ENCODE results near the gene RIPOR2. TPM values are rescaled to one million over a fixed set of nuclear protein-coding genes. Genes with fewer than 3 reads are reported as not detected.

RIPOR2 gene
- total and polyA plus RNA-seq, 2 experiments from 2014 or later, result 3.2 to 3.3 TPM

DNA sequence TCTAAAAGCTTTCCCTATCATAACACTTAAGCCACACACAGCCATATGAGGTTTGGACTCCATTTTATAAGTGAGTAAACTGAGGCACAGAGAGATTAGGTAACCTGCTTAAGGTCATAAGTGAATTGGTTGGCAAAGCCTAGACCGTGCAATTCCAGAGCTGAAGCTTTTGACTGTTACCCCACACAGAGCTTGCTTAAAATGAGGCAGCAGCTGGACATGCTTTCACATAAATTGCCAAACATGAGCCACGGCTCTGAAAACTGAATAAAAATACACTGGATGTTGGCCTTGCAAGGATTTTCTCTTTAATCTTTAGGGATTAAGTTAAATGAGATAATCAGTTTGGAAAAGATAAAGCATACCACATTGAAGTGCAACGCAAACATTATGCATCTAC is 2.5 kb downstream of the RIPOR2 start:
- no peak overlapping the region for H3K27ac ChIP-seq

GRCh38 chr6:24932832-24933231 is 2.9 kb downstream of the RIPOR2 start:
- Histone ChIP-seq H3K36me3 (ENCODE audit: low read depth) (no peaks in the 10 kb centered on the region), H3K4me2 (ENCODE audit: unreplicated experiment) (no peak overlapping the region), H4K20me1 (ENCODE audit: insufficient read depth) (no peaks in the 10 kb centered on the region), H3K9me3 (ENCODE audit: low read depth) (no peaks in the 10 kb centered on the region), H3K9me2 (ENCODE audit: insufficient read depth) (no peaks in the 10 kb centered on the region), H3K4me3 (no peak overlapping the region), H3K79me2 (ENCODE audit: insufficient read depth) (no peaks in the 10 kb centered on the region), H3F3A (ENCODE audit: insufficient read depth) (peaks cover 9% of the 10 kb centered on the region), H3K4me1 (ENCODE audit: insufficient read depth) (peaks cover 34% of the 10 kb centered on the region), H2AFZ (no peak overlapping the region), H3K9ac (no peak overlapping the region), H3K27ac (no peak overlapping the region), H3K27me3 (replicated peaks; ENCODE audit: insufficient read depth) (no peaks in the 10 kb centered on the region)
- in situ Hi-C loops (cut with MboI), result no loop called here
- TF ChIP-seq EZH2phosphoT487 (IDR thresholded peaks at IDR 0.05; ENCODE audit: insufficient read depth, low read depth) (no peak), EZH2 (IDR thresholded peaks at IDR 0.05; ENCODE audit: insufficient read depth, poor library complexity, severe bottlenecking) (no peak)
- 64 to 66% methylated on average over 3 of the region's 3 CpGs for WGBS, 2 experiments (ENCODE audit: low coverage in 1 of 2, low lambda C conversion rate in 2 of 2, missing lambda C conversion rate in 2 of 2)
- DNase-seq, result no peak

More for the DNA sequence above, 2.5 kb downstream of the RIPOR2 start:
- Histone ChIP-seq H4K20me1 (ENCODE audit: insufficient read depth) (no peaks in the 10 kb centered on the region), H3K4me3 (no peak overlapping the region), H3K9me3 (ENCODE audit: low read depth) (no peaks in the 10 kb centered on the region), H3K9me2 (ENCODE audit: insufficient read depth) (no peaks in the 10 kb centered on the region), H3K4me1 (ENCODE audit: insufficient read depth) (peaks cover 29% of the 10 kb centered on the region), H3K9ac (no peak overlapping the region), H3K27me3 (replicated peaks; ENCODE audit: insufficient read depth) (no peaks in the 10 kb centered on the region), H3K36me3 (ENCODE audit: low read depth) (no peaks in the 10 kb centered on the region), H3F3A (ENCODE audit: insufficient read depth) (peaks cover 9% of the 10 kb centered on the region), H3K4me2 (ENCODE audit: unreplicated experiment) (no peak overlapping the region), H3K79me2 (ENCODE audit: insufficient read depth) (no peaks in the 10 kb centered on the region), H2AFZ (no peak overlapping the region)
- in situ Hi-C loops (cut with MboI), result no loop called here
- TF ChIP-seq EZH2phosphoT487 (IDR thresholded peaks at IDR 0.05; ENCODE audit: insufficient read depth, low read depth) (no peak), EZH2 (IDR thresholded peaks at IDR 0.05; ENCODE audit: insufficient read depth, poor library complexity, severe bottlenecking) (no peak)
- DNase-seq, result no peak
- 61% methylated on average over 3 of the region's 3 CpGs for WGBS, 2 experiments (ENCODE audit: low coverage in 1 of 2, low lambda C conversion rate in 2 of 2, missing lambda C conversion rate in 2 of 2)

GRCh38 chr6:24931718-24932691 is 3.8 kb downstream of the RIPOR2 start:
- Histone ChIP-seq H3K9me2 (ENCODE audit: insufficient read depth) (no peaks in the 10 kb centered on the region), H3K4me2 (ENCODE audit: unreplicated experiment) (peak overlapping the region; percentile 14), H3K27me3 (replicated peaks; ENCODE audit: insufficient read depth) (no peaks in the 10 kb centered on the region), H3K4me3 (no peak overlapping the region), H3K4me1 (ENCODE audit: insufficient read depth) (peaks cover 35% of the 10 kb centered on the region), H3K27ac (no peak overlapping the region), H3K9ac (no peak overlapping the region), H2AFZ (no peak overlapping the region), H3K79me2 (ENCODE audit: insufficient read depth) (no peaks in the 10 kb centered on the region), H4K20me1 (ENCODE audit: insufficient read depth) (no peaks in the 10 kb centered on the region), H3K9me3 (ENCODE audit: low read depth) (no peaks in the 10 kb centered on the region), H3F3A (ENCODE audit: insufficient read depth) (peaks cover 9% of the 10 kb centered on the region), H3K36me3 (ENCODE audit: low read depth) (no peaks in the 10 kb centered on the region)
- TF ChIP-seq EZH2phosphoT487 (IDR thresholded peaks at IDR 0.05; ENCODE audit: insufficient read depth, low read depth), result no peak
- TF ChIP-seq EZH2 (IDR thresholded peaks at IDR 0.05; ENCODE audit: insufficient read depth, poor library complexity, severe bottlenecking), result no peak
- 58 to 61% methylated on average over 7 of the region's 7 CpGs for WGBS, 2 experiments (ENCODE audit: low coverage in 1 of 2, low lambda C conversion rate in 2 of 2, missing lambda C conversion rate in 2 of 2)
- in situ Hi-C loops (cut with MboI), result no loop called here
- DNase-seq, result peak; percentile 29

DNA sequence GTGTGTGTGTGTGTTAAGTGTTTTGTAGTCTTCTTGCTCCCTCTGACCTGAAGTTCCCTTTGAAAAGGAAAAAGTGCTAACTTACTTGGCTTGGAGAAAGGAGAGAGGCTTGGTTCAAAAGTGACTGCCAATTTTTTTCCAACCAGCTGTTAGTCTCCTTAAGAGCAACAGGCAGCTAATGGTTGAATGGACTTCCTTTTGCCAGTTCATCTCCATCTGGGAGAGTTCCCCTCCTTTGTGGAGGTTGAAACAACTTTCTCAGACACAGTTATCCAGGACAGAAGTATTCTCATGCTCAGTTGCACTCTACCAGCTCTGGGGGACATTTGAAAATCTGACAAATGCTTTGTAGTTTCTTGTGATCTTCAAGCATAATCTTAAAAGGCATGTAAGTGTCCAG is 4.5 kb downstream of the RIPOR2 start:
- Histone ChIP-seq H3K9ac (no peak overlapping the region), H4K20me1 (ENCODE audit: insufficient read depth) (no peaks in the 10 kb centered on the region), H3K79me2 (ENCODE audit: insufficient read depth) (no peaks in the 10 kb centered on the region), H3K9me3 (ENCODE audit: low read depth) (no peaks in the 10 kb centered on the region), H3K4me2 (ENCODE audit: unreplicated experiment) (no peak overlapping the region), H3K4me3 (no peak overlapping the region), H3K27me3 (replicated peaks; ENCODE audit: insufficient read depth) (no peaks in the 10 kb centered on the region), H3K4me1 (ENCODE audit: insufficient read depth) (peaks cover 35% of the 10 kb centered on the region), H3F3A (ENCODE audit: insufficient read depth) (peaks cover 9% of the 10 kb centered on the region), H3K27ac (no peak overlapping the region), H2AFZ (no peak overlapping the region), H3K9me2 (ENCODE audit: insufficient read depth) (no peaks in the 10 kb centered on the region), H3K36me3 (ENCODE audit: low read depth) (no peaks in the 10 kb centered on the region)
- no peak for TF ChIP-seq EZH2phosphoT487 (IDR thresholded peaks at IDR 0.05; ENCODE audit: insufficient read depth, low read depth)
- TF ChIP-seq EZH2 (IDR thresholded peaks at IDR 0.05; ENCODE audit: insufficient read depth, poor library complexity, severe bottlenecking), result no peak
- in situ Hi-C loops (cut with MboI), result no loop called here
- peak; percentile 18 for DNase-seq

Measured in GM23248 (cell line).